ENCODE results near the gene DPY19L1. TPM values are rescaled to one million over a fixed set of nuclear protein-coding genes. Genes with fewer than 3 reads are reported as not detected.
"Not testable (repeated sequence)": the region's sequence is repeated elsewhere in the genome, so short reads cannot be mapped to it uniquely, and the experiment has no call there.

DPY19L1 gene
- total and polyA plus RNA-seq, 9 donors = 14.7 to 34.0 (median 21.2) TPM

GRCh38 chr7:34931739-34932138, 105.5 kb downstream of the DPY19L1 start:
- Histone ChIP-seq H3K27me3 (ENCODE audit: control insufficient read depth, insufficient read depth, low read length) (no peaks in the 10 kb centered on the region), H3K4me1 (ENCODE audit: control insufficient read depth, insufficient read depth, low read length) (no peaks in the 10 kb centered on the region), H3K4me3 (ENCODE audit: low read length) (no peak overlapping the region), H3K36me3 (ENCODE audit: control insufficient read depth, insufficient read depth, low read length) (no peaks in the 10 kb centered on the region), H3K27ac (ENCODE audit: low read length) (no peak overlapping the region), H3K9me3 (replicated peaks; ENCODE audit: control insufficient read depth, low read depth, low read length) (no peaks in the 10 kb centered on the region)
- WGBS (ENCODE audit: insufficient coverage) = no CpG with 5 or more reads among the region's 1 CpG
- DNase-seq = no peak

DNA sequence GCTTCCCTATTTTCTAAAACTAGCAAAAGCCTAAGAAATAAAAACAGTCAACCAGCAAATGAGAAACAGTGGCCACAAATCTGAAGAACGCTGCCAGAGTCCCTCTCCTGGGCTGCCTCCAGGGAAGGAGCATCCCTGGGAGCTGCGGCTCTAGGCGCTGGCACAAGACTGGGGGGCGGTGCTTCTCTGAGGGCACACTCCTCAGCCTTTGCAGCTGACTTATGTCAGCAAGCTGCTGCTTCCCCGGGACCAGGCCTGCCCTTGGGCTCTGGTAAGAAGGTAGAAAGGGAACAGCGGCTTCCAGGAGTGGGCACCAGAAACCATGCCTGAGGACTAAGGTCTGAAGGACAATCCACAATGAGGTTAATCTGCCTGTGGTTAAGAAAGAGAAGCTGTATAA, 107.5 kb downstream of the DPY19L1 start:
- not testable (repeated sequence) for H3K36me3 ChIP-seq (ENCODE audit: control insufficient read depth, insufficient read depth, low read length); H3K27me3 ChIP-seq (ENCODE audit: control insufficient read depth, insufficient read depth, low read length); DNase-seq; H3K4me1 ChIP-seq (ENCODE audit: control insufficient read depth, insufficient read depth, low read length); H3K9me3 ChIP-seq (replicated peaks; ENCODE audit: control insufficient read depth, low read depth, low read length); H3K27ac ChIP-seq (ENCODE audit: low read length); H3K4me3 ChIP-seq (ENCODE audit: low read length)
- 74% methylated on average over 6 of the region's 6 CpGs for WGBS (ENCODE audit: insufficient coverage)

- no peak overlapping the region for H3K27ac ChIP-seq (ENCODE audit: low read length)
- H3K9me3 ChIP-seq (replicated peaks; ENCODE audit: control insufficient read depth, low read depth, low read length) = no peaks in the 10 kb centered on the region
- H3K36me3 ChIP-seq (ENCODE audit: control insufficient read depth, insufficient read depth, low read length) = no peaks in the 10 kb centered on the region
- DNase-seq = no peak
- no peak overlapping the region for H3K4me3 ChIP-seq (ENCODE audit: low read length)
- WGBS (ENCODE audit: insufficient coverage) = no CpG with 5 or more reads among the region's 1 CpG
- no peaks in the 10 kb centered on the region for H3K4me1 ChIP-seq (ENCODE audit: control insufficient read depth, insufficient read depth, low read length)
- H3K27me3 ChIP-seq (ENCODE audit: control insufficient read depth, insufficient read depth, low read length) = no peaks in the 10 kb centered on the region
Observed at GRCh38 chr7:34928560-34928959, 108.7 kb downstream of the DPY19L1 start.

DNA sequence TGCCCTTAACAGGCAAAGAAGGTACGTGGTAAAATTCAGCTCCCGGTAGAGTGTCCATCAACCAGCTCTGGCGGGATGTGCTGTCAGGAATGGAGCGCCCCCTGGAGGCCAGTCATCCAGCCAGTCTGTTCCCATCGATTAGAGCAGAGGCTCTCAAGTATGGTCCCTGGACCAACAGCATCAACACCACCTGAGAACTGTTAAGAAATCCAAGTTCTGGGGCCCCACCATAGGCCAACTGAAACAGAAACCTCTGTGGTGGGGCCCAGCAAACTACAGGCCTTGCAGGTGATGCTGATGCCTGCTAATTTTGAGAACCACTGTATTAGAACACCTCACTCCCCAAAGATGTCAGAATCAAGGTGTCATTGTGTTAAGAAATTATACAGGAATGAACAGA, 109.2 kb downstream of the DPY19L1 start:
- Histone ChIP-seq H3K9me3 (replicated peaks; ENCODE audit: control insufficient read depth, low read depth, low read length) (no peaks in the 10 kb centered on the region), H3K27ac (ENCODE audit: low read length) (no peak overlapping the region), H3K4me3 (ENCODE audit: low read length) (no peak overlapping the region), H3K36me3 (ENCODE audit: control insufficient read depth, insufficient read depth, low read length) (no peaks in the 10 kb centered on the region), H3K27me3 (ENCODE audit: control insufficient read depth, insufficient read depth, low read length) (no peaks in the 10 kb centered on the region), H3K4me1 (ENCODE audit: control insufficient read depth, insufficient read depth, low read length) (no peaks in the 10 kb centered on the region)
- 41% methylated on average over 5 of the region's 5 CpGs for WGBS (ENCODE audit: insufficient coverage)
- DNase-seq = no peak

DNA sequence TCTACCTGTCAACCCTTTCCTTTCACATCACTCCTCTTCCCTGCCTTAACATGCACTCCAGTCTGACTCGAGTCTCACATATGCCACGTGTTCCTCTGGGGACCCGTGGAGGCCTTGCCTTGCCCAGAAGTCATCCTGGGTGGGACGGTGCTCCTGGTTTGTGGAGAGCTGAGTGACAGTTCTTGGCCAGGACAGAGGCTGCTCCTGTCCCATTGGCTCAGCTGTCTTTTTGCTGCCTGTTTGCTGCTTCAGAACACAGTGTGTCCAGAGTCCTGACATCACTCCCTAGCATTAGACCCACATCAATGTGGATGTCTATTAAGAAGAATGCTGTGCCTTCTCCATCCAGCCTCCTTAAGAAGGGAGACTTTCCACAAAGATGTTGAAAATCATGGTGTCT, 116.8 kb downstream of the DPY19L1 start:
- H3K4me1 ChIP-seq (ENCODE audit: control insufficient read depth, insufficient read depth, low read length); H3K9me3 ChIP-seq (replicated peaks; ENCODE audit: control insufficient read depth, low read depth, low read length); H3K27me3 ChIP-seq (ENCODE audit: control insufficient read depth, insufficient read depth, low read length); H3K4me3 ChIP-seq (ENCODE audit: low read length); H3K36me3 ChIP-seq (ENCODE audit: control insufficient read depth, insufficient read depth, low read length); H3K27ac ChIP-seq (ENCODE audit: low read length); DNase-seq: not testable (repeated sequence)
- WGBS (ENCODE audit: insufficient coverage) = 87% methylated on average over 2 of the region's 4 CpGs

- WGBS (ENCODE audit: insufficient coverage) = 37% methylated on average over 2 of the region's 2 CpGs
- not testable (repeated sequence) for H3K27me3 ChIP-seq (ENCODE audit: control insufficient read depth, insufficient read depth, low read length); H3K4me1 ChIP-seq (ENCODE audit: control insufficient read depth, insufficient read depth, low read length); DNase-seq; H3K9me3 ChIP-seq (replicated peaks; ENCODE audit: control insufficient read depth, low read depth, low read length); H3K36me3 ChIP-seq (ENCODE audit: control insufficient read depth, insufficient read depth, low read length); H3K27ac ChIP-seq (ENCODE audit: low read length); H3K4me3 ChIP-seq (ENCODE audit: low read length)
Observed at GRCh38 chr7:34919038-34919437, 118.2 kb downstream of the DPY19L1 start.

GRCh38 chr7:34918198-34918861, 119.0 kb downstream of the DPY19L1 start:
- H3K27ac ChIP-seq (ENCODE audit: low read length); H3K9me3 ChIP-seq (replicated peaks; ENCODE audit: control insufficient read depth, low read depth, low read length); H3K36me3 ChIP-seq (ENCODE audit: control insufficient read depth, insufficient read depth, low read length); H3K4me3 ChIP-seq (ENCODE audit: low read length); H3K4me1 ChIP-seq (ENCODE audit: control insufficient read depth, insufficient read depth, low read length); DNase-seq; H3K27me3 ChIP-seq (ENCODE audit: control insufficient read depth, insufficient read depth, low read length): not testable (repeated sequence)
- no CpG with 5 or more reads among the region's 6 CpGs for WGBS (ENCODE audit: insufficient coverage)

GRCh38 chr7:34917515-34917914, 119.8 kb downstream of the DPY19L1 start:
- H3K27me3 ChIP-seq (ENCODE audit: control insufficient read depth, insufficient read depth, low read length); H3K36me3 ChIP-seq (ENCODE audit: control insufficient read depth, insufficient read depth, low read length); H3K9me3 ChIP-seq (replicated peaks; ENCODE audit: control insufficient read depth, low read depth, low read length); DNase-seq; H3K4me3 ChIP-seq (ENCODE audit: low read length); H3K4me1 ChIP-seq (ENCODE audit: control insufficient read depth, insufficient read depth, low read length); H3K27ac ChIP-seq (ENCODE audit: low read length): not testable (repeated sequence)
- WGBS (ENCODE audit: insufficient coverage) = 60% methylated on average over 1 of the region's 4 CpGs

GRCh38 chr7:34916267-34916666, 121.0 kb downstream of the DPY19L1 start:
- Histone ChIP-seq H3K4me1 (ENCODE audit: control insufficient read depth, insufficient read depth, low read length) (no peaks in the 10 kb centered on the region), H3K4me3 (ENCODE audit: low read length) (no peak overlapping the region), H3K36me3 (ENCODE audit: control insufficient read depth, insufficient read depth, low read length) (no peaks in the 10 kb centered on the region), H3K27me3 (ENCODE audit: control insufficient read depth, insufficient read depth, low read length) (no peaks in the 10 kb centered on the region), H3K9me3 (replicated peaks; ENCODE audit: control insufficient read depth, low read depth, low read length) (no peaks in the 10 kb centered on the region), H3K27ac (ENCODE audit: low read length) (no peak overlapping the region)
- no CpG with 5 or more reads among the region's 2 CpGs for WGBS (ENCODE audit: insufficient coverage)
- DNase-seq = no peak

GRCh38 chr7:34912236-34912635, 125.0 kb downstream of the DPY19L1 start:
- no peak for DNase-seq
- H3K27me3 ChIP-seq (ENCODE audit: control insufficient read depth, insufficient read depth, low read length) = no peaks in the 10 kb centered on the region
- no peaks in the 10 kb centered on the region for H3K36me3 ChIP-seq (ENCODE audit: control insufficient read depth, insufficient read depth, low read length)
- H3K4me1 ChIP-seq (ENCODE audit: control insufficient read depth, insufficient read depth, low read length) = no peaks in the 10 kb centered on the region
- no CpG with 5 or more reads among the region's 2 CpGs for WGBS (ENCODE audit: insufficient coverage)
- no peak overlapping the region for H3K4me3 ChIP-seq (ENCODE audit: low read length)
- H3K9me3 ChIP-seq (replicated peaks; ENCODE audit: control insufficient read depth, low read depth, low read length) = no peaks in the 10 kb centered on the region
- no peak overlapping the region for H3K27ac ChIP-seq (ENCODE audit: low read length)

- 41% methylated on average over 26 of the region's 30 CpGs for WGBS (ENCODE audit: insufficient coverage)
- H3K9me3 ChIP-seq (replicated peaks; ENCODE audit: control insufficient read depth, low read depth, low read length); H3K27me3 ChIP-seq (ENCODE audit: control insufficient read depth, insufficient read depth, low read length); DNase-seq; H3K36me3 ChIP-seq (ENCODE audit: control insufficient read depth, insufficient read depth, low read length); H3K4me3 ChIP-seq (ENCODE audit: low read length); H3K27ac ChIP-seq (ENCODE audit: low read length); H3K4me1 ChIP-seq (ENCODE audit: control insufficient read depth, insufficient read depth, low read length): not testable (repeated sequence)
Observed at GRCh38 chr7:34906266-34906850, 130.9 kb downstream of the DPY19L1 start.

Measured in muscle of leg (tissue), 11 donors.